Right atrium auricular region (tissue), 2 donors: ENCODE measurements around the gene LCN9. TPM values are rescaled to one million over a fixed set of nuclear protein-coding genes. Genes with fewer than 3 reads are reported as not detected.

Experiments used
- DNase-seq: peaks from one replicate; pipeline ENCODE4 v3.0.0-alpha.2; 2019; ENCODE audit warnings: low spot score
- H3K27ac ChIP-seq, 2 donors: fragments of 200-600 bp; sonication (generic); 1 replicate in 1 of 2; 2 replicates in 1 of 2; pipeline ENCODE4 v1.5.1; 2016 to 2019
- H3K27me3 ChIP-seq, 2 donors: fragments of 200-600 bp; sonication (generic); one replicate each; pipeline versions ENCODE4 v1.5.1 to v1.6.0; 2017 to 2019
- H3K36me3 ChIP-seq: fragments of 200-600 bp; sonication (generic); one replicate; pipeline ENCODE4 v1.5.1; 2016
- H3K4me1 ChIP-seq, 2 donors: fragments of 200-600 bp; sonication (generic); one replicate each; pipeline versions ENCODE4 v1.5.1 to v1.6.0; 2017 to 2019
- H3K4me3 ChIP-seq, 2 donors: fragments of 200-600 bp; sonication (generic); 1 replicate in 1 of 2; 2 replicates in 1 of 2; pipeline ENCODE4 v1.5.1; 2017 to 2019; ENCODE audit warnings: mild to moderate bottlenecking in 1 of 2, moderate library complexity in 1 of 2
- H3K9me3 ChIP-seq, 2 donors: fragments of 200-600 bp; sonication (generic); one replicate each; pipeline ENCODE4 v1.5.1; 2019
- total RNA-seq, 2 donors: library from RNA; depleted of rRNA; stranded (reverse); fragments of >200 nt; gene quantifications; one replicate each; pipeline ENCODE4 v1.1.0, GENCODE V29; 2016
- TF ChIP-seq, protein P1 (sequence below), 2 donors: fragments of 200-600 bp; sonication (generic); IDR thresholded peaks; one replicate each; pipeline ENCODE4 v1.5.1; 2019; ENCODE audit warnings: antibody characterized with exemption in 2 of 2

LCN9 gene, protein sequence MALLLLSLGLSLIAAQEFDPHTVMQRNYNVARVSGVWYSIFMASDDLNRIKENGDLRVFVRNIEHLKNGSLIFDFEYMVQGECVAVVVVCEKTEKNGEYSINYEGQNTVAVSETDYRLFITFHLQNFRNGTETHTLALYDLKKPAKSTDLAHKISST
- total RNA-seq, result not detected

DNA sequence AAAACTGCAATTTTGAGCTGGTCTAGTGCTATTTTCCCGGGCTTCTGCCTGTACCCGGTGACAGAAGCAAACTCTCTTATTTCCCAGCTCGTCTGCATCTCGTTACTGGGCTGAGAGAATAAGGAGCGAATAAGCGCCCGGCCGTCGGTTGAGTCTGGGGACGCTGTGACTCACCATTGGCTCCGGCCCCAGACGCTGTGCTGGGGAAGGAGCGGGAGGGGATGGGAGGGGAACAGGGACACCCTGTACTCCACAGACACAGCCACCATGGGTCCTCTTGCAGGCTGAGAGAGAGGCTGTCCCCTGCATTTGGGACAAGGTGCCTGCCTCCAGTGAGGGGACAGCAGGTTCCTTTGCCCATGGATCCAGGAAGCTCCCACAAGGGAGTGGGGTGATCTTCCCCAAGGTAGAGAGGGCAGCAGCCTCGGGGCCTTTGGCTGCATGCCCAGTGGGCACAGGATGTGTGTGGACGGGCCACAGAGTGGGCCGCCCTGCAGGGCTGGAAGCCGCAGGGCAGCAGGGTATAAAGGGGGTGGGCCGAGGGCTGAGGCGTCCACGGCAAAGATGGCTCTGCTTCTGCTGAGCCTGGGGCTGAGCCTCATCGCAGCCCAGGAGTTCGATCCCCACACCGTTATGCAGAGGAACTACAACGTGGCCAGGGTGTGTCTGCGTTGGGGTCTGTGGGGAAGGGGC is at the start of gene LCN9:
Gene LCN9, plus strand, starts transcription at position 552 of the 693 bp plus-strand sequence. Its CDS starts 13 bp downstream, at position 565.
- H3K9me3 ChIP-seq, result no peaks in the 10 kb centered on the region
- no peak within 1 kb of the TSS for H3K4me3 ChIP-seq
- H3K27me3 ChIP-seq, result no peaks in the 10 kb centered on the region
- TF ChIP-seq, protein P1, sequence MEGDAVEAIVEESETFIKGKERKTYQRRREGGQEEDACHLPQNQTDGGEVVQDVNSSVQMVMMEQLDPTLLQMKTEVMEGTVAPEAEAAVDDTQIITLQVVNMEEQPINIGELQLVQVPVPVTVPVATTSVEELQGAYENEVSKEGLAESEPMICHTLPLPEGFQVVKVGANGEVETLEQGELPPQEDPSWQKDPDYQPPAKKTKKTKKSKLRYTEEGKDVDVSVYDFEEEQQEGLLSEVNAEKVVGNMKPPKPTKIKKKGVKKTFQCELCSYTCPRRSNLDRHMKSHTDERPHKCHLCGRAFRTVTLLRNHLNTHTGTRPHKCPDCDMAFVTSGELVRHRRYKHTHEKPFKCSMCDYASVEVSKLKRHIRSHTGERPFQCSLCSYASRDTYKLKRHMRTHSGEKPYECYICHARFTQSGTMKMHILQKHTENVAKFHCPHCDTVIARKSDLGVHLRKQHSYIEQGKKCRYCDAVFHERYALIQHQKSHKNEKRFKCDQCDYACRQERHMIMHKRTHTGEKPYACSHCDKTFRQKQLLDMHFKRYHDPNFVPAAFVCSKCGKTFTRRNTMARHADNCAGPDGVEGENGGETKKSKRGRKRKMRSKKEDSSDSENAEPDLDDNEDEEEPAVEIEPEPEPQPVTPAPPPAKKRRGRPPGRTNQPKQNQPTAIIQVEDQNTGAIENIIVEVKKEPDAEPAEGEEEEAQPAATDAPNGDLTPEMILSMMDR (IDR thresholded peaks at IDR 0.05), result no peak
- H3K27ac ChIP-seq, result no peak within 1 kb of the TSS
- no peak for DNase-seq
- H3K4me1 ChIP-seq, result no peaks in the 10 kb centered on the region
- H3K36me3 ChIP-seq, result no peaks in the 10 kb centered on the region

DNA sequence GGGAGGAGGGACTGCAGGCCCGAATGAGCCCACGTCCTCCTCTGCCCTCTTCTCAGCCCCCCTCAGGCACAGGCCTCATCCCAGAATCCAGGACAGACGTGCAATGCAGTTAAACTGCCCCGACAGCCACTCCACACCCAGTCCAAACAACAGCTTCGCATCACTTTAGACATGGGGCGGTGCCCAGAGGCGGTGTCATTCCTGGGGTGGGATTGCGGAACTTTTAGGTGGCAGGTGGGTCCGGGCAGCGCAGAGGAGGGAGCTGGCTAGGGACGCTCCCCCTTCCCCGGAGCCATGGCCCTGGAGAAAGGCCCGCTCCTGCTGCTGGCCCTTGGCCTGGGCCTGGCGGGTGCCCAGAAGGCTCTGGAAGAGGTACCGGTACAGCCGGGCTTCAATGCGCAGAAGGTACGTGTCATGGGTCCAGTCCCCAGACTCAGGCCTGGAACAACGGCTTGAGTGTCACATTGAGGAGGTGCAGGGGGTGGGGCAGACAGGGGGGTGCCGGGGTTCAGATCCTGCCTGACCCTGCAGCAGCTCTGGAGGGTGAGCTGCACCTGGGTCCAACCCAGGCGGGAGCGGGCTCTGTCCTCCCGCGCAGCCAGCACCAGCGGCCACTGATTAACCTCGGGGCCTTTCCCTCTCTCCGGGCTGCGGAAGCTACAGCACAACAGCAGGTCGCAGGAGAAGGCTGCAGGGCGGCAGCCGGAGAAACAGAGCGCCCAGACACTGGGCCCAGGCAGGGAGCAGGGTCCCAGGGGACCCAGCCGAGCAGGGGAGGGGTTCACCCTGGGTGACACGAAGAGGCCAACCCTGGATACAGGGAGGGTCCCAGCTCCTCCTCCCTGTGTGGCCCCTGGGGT is 48.9 kb upstream of the LCN9 start:
- Histone ChIP-seq H3K9me3 (no peaks in the 10 kb centered on the region), H3K27ac (no peak overlapping the region), H3K27me3 (peaks cover 0 to under 1% of the 10 kb centered on the region in 2 donors), H3K36me3 (no peaks in the 10 kb centered on the region), H3K4me3 (no peak overlapping the region), H3K4me1 (no peaks in the 10 kb centered on the region)
- peak; percentile 26 for DNase-seq
- TF ChIP-seq, protein P1 (IDR thresholded peaks at IDR 0.05), result no peak

GRCh38 chr9:135614821-135615665 is 48.1 kb upstream of the LCN9 start:
- Histone ChIP-seq H3K36me3 (no peaks in the 10 kb centered on the region), H3K4me1 (no peaks in the 10 kb centered on the region), H3K4me3 (no peak overlapping the region), H3K9me3 (no peaks in the 10 kb centered on the region), H3K27me3 (peaks cover 0 to 4% of the 10 kb centered on the region in 2 donors), H3K27ac (no peak overlapping the region)
- TF ChIP-seq, protein P1 (IDR thresholded peaks at IDR 0.05), result no peak
- DNase-seq, result peak; percentile 13

GRCh38 chr9:135615666-135616618 is 47.2 kb upstream of the LCN9 start:
- H3K4me1 ChIP-seq, result no peaks in the 10 kb centered on the region
- TF ChIP-seq, protein P1 (IDR thresholded peaks at IDR 0.05), result no peak
- peak; percentile 23 for DNase-seq
- H3K4me3 ChIP-seq, result no peak overlapping the region
- H3K27ac ChIP-seq, result no peak overlapping the region
- H3K9me3 ChIP-seq, result no peaks in the 10 kb centered on the region
- no peaks in the 10 kb centered on the region for H3K36me3 ChIP-seq
- peaks cover 0 to 4% of the 10 kb centered on the region in 2 donors for H3K27me3 ChIP-seq
